Measurements from ENCODE around the gene RANBP9. TPM values are rescaled to one million over a fixed set of nuclear protein-coding genes. Genes with fewer than 3 reads are reported as not detected.
A peak's percentile ranks its signal among the peaks of the same experiment; 100 is the strongest.

The RANBP9 gene
- total RNA-seq, 2 experiments from 2014 or later: 57.2 to 74.3 TPM

DNA sequence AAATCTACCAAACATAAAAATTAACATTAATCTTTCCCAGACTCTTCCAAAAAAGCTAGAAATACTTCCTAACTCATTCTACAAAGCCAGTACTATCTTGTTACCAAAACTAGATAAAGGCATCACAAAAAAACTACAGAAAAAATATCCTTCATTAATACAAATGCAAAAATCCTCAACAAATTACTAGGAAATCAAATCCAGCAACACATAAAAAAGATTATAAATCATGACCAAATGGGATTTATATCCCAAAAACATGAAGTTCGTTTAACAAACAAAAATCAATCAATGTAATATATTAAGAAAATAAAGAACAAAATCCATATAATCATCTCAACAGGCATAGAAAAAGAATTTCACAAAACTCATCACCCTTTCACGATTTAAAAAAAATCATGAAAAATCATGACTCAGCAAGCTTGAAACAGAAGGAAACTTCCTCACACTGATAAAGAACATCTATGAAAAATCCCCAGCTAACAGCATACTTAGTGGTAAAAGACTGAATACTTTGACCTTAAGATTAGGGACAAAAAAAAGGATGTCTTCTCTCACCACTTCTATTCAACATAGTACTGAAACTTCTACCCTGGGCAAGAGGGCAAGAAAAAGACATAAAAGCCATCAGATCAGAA lies 43.2 kb downstream of the RANBP9 start:
- Mint-ChIP-seq H3K4me3 (no peak overlapping the region), H3K9me3 (ENCODE audit: low read depth) (no peaks in the 10 kb centered on the region), H3K27me3 (no peaks in the 10 kb centered on the region), H3K4me1 (peaks cover 62% of the 10 kb centered on the region), H3K27ac (peak overlapping the region; percentile 45), H3K36me3 (peaks cover 48% of the 10 kb centered on the region)
- CTCF ChIA-PET: interaction anchor here (1.0 kb wide), 1 partner anchor 25 kb away, joined by 3 read pairs; no protein-coding TSS in a partner anchor
- DNase-seq (no peak), ATAC-seq (peak; percentile 64)

DNA sequence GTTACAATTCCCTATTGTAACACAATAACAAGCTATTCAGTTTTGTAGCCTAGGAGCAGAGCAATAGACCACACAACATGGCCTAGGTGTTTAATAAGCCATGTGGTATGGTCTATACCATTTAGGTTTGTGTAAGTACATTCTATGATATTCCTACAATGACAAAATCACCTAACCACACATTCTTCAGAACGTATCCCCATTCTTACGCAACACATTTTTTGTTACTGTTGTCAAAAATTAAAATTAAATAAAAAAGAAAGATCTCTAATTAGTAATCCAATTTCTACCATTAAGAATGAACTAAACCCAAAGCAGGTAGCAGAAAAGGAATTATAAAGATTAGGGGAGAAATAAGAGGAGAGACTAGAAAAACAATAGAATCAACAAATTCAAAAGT lies 44.0 kb downstream of the RANBP9 start:
- Mint-ChIP-seq H3K27me3 (no peaks in the 10 kb centered on the region), H3K4me3 (no peak overlapping the region), H3K36me3 (peaks cover 43% of the 10 kb centered on the region), H3K9me3 (ENCODE audit: low read depth) (no peaks in the 10 kb centered on the region), H3K27ac (no peak overlapping the region), H3K4me1 (peaks cover 61% of the 10 kb centered on the region)
- no peak for ATAC-seq
- DNase-seq: no peak
- CTCF ChIA-PET: no interaction called here

DNA sequence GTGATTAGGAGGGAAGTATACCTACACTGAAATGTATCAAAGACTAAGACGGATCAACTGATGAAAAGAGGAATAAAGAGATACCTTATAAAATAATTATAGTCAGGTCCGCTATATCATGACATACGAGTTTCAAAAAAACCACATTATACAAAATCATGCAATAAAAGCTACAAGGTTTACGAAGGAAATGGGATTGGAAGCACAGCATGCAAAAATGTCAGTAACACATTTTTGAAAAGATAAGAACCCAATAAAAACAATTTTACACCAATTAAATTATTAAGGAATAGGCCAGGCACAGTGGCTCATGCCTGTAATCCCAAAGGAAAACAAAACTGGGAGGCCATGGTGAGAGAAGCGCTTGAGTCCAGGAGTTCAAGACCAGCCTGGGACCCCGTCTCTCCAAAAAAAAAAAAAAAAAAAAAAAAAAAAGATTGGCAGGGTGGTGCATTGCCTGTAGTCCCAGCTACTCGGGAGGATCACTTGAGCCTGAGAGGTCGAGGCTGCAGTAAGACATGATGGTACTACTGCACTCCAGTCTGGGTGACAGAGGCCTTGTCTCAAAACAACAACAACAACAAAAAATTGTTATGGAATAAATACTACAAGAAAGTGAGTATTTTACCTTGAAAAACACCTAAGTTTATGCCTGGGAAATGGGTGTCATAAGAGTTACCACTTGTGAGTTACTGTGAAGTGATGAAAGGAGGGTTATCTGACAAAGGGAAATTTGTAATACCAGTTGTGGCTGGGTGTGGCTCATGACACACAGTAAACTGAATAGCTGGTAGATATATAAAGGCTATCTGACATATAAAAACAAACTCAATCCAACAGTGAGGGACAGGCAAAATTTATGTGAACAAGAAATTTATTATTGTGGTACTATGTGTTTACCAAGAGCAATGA lies 45.2 kb downstream of the RANBP9 start:
- peaks cover 40% of the 10 kb centered on the region for H3K36me3 Mint-ChIP-seq
- no peaks in the 10 kb centered on the region for H3K27me3 Mint-ChIP-seq
- H3K4me1 Mint-ChIP-seq: peaks cover 67% of the 10 kb centered on the region
- H3K27ac Mint-ChIP-seq: peak overlapping the region; percentile 0
- H3K9me3 Mint-ChIP-seq (ENCODE audit: low read depth): no peaks in the 10 kb centered on the region
- DNase-seq: no peak
- peak; percentile 33 for ATAC-seq
- CTCF ChIA-PET: no interaction called here
- no peak overlapping the region for H3K4me3 Mint-ChIP-seq

DNA sequence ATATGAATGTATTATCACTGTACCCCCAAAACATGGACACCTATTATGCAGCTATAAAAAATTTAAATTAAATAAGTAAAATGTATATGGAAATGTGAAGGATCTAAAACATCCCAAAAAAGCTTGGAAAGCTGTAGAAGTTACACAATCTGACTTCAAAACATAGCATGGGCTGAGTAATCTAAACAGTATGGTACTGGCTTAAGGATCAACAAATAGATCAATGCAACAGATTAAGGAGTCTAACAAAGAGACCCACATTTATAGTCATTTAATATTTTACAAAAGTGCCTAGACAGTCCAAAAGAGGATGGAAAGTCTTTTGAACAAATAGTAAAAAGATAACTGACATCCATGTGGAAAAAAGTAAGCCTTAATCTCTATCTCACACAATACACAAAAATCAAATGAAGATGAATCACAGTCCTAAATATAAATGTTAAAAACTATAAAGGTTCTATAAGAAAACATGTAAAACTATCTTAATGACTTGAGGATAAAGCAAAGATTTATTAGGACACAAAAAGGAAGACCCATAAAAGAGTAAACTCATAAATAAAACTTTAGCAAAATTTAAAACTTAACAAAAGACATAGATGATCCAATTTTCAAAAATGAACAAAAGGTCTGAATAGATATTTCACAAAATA lies 46.8 kb downstream of the RANBP9 start:
- Mint-ChIP-seq H3K4me1 (peaks cover 74% of the 10 kb centered on the region), H3K27ac (no peak overlapping the region), H3K4me3 (no peak overlapping the region), H3K27me3 (no peaks in the 10 kb centered on the region), H3K9me3 (ENCODE audit: low read depth) (no peaks in the 10 kb centered on the region), H3K36me3 (peaks cover 29% of the 10 kb centered on the region)
- no peak for DNase-seq
- no peak for ATAC-seq
- CTCF ChIA-PET: interaction anchor here (1.1 kb wide), 1 partner anchor 49 kb away, joined by 3 read pairs; no protein-coding TSS in a partner anchor

DNA sequence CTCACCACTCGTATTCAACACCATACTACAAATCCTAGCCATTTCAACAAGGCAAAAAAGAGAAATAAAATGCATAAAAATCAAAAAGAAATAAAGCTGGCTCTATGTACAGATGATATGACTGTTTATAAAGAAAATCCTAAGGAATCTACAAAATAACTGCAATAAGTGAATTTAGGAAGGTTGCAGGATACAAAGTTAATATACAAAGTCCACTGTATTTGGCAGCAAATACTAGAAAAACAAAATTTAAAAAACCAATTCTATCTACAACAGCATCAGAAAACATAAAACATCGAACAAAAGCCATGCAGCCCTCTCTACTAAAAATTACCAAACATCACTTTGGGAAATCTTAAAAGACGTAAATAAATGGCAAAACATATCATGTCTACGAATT lies 47.6 kb downstream of the RANBP9 start:
- Mint-ChIP-seq H3K27ac (no peak overlapping the region), H3K4me3 (no peak overlapping the region), H3K9me3 (ENCODE audit: low read depth) (no peaks in the 10 kb centered on the region), H3K4me1 (peaks cover 67% of the 10 kb centered on the region), H3K27me3 (no peaks in the 10 kb centered on the region), H3K36me3 (peaks cover 20% of the 10 kb centered on the region)
- no peak for DNase-seq
- CTCF ChIA-PET: interaction anchor here (1.1 kb wide), 1 partner anchor 48 kb away, joined by 3 read pairs; no protein-coding TSS in a partner anchor
- ATAC-seq: no peak

DNA sequence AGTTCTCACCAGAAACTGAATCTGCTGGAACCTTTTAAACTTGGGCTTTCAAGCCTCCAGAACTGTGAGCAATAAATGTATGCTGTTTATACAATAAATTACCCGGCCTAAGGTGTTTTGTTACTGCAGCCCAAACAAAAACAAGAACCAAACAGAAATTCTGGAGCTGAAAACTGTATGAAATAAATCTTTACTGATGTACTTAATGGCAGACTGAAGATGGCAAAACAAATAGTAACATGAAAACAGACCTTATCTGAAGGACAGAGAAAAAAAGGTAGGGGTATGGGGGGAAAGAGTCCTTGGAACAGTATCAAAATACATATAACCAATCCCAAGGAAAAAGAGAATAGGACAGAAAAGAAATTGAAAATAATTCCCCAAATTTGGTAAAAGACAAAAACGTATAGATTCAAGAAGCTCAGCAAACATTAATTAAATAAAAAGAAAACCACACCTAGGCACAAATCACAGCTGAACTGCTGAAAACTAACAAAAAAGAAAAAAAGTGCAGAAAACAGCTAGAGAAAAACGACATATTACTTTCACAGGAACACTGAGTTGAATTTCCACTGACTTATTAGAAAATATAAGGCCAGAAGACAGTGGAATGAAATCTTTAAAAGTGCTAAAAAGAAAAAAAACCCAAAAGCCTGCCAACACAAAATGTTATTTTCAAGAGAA lies 48.8 kb downstream of the RANBP9 start:
- peaks cover 15% of the 10 kb centered on the region for H3K36me3 Mint-ChIP-seq
- DNase-seq: no peak
- H3K4me1 Mint-ChIP-seq: peaks cover 55% of the 10 kb centered on the region
- no peak overlapping the region for H3K4me3 Mint-ChIP-seq
- no peak overlapping the region for H3K27ac Mint-ChIP-seq
- H3K9me3 Mint-ChIP-seq (ENCODE audit: low read depth): no peaks in the 10 kb centered on the region
- CTCF ChIA-PET: interaction anchor here (0.6 kb wide), 1 partner anchor 219 kb away, joined by 4 read pairs; no protein-coding TSS in a partner anchor
- H3K27me3 Mint-ChIP-seq: no peaks in the 10 kb centered on the region
- ATAC-seq: no peak

DNA sequence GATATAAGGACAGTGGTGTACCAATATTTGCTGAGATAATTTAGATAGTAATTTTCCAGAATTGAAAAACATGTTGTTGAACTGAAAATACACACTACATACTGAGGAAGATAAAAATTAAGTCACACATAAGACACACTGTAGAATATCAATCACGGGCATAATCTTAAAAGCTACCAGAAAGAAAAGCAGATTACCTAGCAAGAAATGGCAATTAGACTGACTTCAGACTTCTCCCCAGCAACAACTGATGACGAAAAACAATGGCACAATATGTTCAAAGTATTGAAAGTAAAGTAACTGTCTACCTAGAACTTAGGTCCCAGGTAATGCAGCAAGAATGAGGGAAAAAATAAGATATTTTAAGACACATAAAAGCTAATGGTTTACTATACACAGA lies 50.0 kb downstream of the RANBP9 start:
- CTCF ChIA-PET: no interaction called here
- H3K9me3 Mint-ChIP-seq (ENCODE audit: low read depth): no peaks in the 10 kb centered on the region
- no peak overlapping the region for H3K4me3 Mint-ChIP-seq
- DNase-seq (no peak), ATAC-seq (no peak)
- H3K4me1 Mint-ChIP-seq: peaks cover 46% of the 10 kb centered on the region
- H3K36me3 Mint-ChIP-seq: peaks cover 15% of the 10 kb centered on the region
- H3K27me3 Mint-ChIP-seq: no peaks in the 10 kb centered on the region
- H3K27ac Mint-ChIP-seq: no peak overlapping the region

DNA sequence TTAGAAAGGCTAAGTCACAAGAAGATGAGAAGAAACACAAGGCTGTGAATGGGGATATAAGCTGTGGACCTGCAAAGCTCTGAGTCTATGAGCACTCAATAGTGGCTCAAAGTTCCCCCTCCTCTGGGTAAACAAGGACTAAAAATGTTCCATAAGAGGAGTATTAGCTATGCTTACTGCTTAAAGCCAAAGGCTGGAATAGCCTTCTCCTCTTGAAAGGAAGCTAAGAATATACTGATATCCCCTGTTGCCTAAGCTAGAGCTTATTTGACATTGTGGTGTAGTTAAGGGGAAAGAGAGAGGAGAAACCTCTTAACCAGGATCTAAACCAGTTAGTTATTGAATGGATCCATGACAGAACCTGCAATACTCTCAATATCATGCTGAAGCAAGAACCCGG lies 50.7 kb downstream of the RANBP9 start:
- H3K27ac Mint-ChIP-seq: no peak overlapping the region
- ATAC-seq: no peak
- H3K36me3 Mint-ChIP-seq: peaks cover 13% of the 10 kb centered on the region
- H3K27me3 Mint-ChIP-seq: no peaks in the 10 kb centered on the region
- H3K4me1 Mint-ChIP-seq: peaks cover 43% of the 10 kb centered on the region
- CTCF ChIA-PET: no interaction called here
- H3K9me3 Mint-ChIP-seq (ENCODE audit: low read depth): no peaks in the 10 kb centered on the region
- DNase-seq: no peak
- H3K4me3 Mint-ChIP-seq: no peak overlapping the region

DNA sequence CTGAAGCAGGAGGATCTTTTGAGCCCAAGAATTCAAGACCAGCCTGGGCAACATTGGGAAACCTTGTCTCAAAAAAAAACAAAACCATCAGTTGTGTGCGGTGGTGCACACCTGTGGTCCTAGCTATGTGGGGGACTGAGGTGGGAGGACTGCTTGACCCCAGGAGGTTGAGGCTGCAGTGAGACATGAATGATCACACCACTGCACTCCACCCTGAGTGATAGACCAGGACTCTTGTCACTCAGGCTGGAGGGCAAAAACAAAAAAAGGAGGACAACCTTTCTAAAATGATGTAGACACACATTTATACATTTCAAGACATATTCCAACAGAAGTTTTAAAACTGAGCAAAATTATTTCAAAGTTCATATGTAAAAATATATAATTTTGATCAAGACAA lies 51.4 kb downstream of the RANBP9 start:
- no peaks in the 10 kb centered on the region for H3K27me3 Mint-ChIP-seq
- peaks cover 43% of the 10 kb centered on the region for H3K4me1 Mint-ChIP-seq
- no peaks in the 10 kb centered on the region for H3K9me3 Mint-ChIP-seq (ENCODE audit: low read depth)
- no peak for DNase-seq
- no peak overlapping the region for H3K4me3 Mint-ChIP-seq
- H3K27ac Mint-ChIP-seq: no peak overlapping the region
- peaks cover 13% of the 10 kb centered on the region for H3K36me3 Mint-ChIP-seq
- no peak for ATAC-seq
- CTCF ChIA-PET: no interaction called here

DNA sequence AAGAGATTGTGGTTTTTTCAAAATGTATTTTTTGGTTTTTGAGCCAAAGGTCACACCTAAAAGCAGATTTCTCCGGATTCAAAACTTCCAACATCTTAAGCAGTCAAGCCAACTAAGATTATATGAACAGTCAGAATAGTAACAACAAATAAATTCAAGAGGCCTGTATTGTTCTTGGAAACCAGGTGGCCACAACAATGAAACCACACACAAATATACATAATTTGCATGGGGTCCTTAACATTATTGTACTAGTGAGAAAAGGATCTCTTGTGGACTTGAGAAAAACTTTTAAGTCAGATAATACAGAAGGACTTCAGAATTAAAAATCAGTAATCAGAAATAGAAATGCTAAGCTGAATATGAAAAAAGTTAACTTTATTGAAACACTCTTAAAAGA lies 55.9 kb downstream of the RANBP9 start:
- Mint-ChIP-seq H3K27ac (no peak overlapping the region), H3K36me3 (peaks cover 21% of the 10 kb centered on the region), H3K9me3 (ENCODE audit: low read depth) (no peaks in the 10 kb centered on the region), H3K4me1 (peaks cover 12% of the 10 kb centered on the region), H3K27me3 (no peaks in the 10 kb centered on the region), H3K4me3 (no peak overlapping the region)
- CTCF ChIA-PET: no interaction called here
- DNase-seq (no peak), ATAC-seq (no peak)

DNA sequence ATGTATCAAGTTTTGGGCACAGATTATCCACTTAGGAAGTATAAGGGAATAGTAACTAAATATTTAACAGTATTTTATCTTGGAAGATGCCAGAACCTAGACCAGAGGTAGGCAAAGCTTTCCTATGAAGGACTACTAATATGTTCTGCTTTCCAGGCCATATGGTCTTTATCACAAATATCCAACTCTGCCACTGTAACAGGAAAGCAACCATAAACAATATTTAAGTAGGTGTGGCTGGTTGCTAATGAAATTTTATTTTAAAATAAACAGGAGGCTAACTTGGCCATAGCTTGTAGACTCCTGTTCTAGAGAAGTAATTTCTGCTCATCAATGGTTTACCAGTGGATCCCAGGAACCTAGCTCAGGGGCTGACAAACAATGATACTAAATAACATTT lies 57.1 kb downstream of the RANBP9 start:
- Mint-ChIP-seq H3K9me3 (ENCODE audit: low read depth) (no peaks in the 10 kb centered on the region), H3K4me3 (no peak overlapping the region), H3K27ac (no peak overlapping the region), H3K4me1 (peaks cover 13% of the 10 kb centered on the region), H3K36me3 (peaks cover 24% of the 10 kb centered on the region), H3K27me3 (no peaks in the 10 kb centered on the region)
- ATAC-seq: no peak
- CTCF ChIA-PET: no interaction called here
- no peak for DNase-seq

DNA sequence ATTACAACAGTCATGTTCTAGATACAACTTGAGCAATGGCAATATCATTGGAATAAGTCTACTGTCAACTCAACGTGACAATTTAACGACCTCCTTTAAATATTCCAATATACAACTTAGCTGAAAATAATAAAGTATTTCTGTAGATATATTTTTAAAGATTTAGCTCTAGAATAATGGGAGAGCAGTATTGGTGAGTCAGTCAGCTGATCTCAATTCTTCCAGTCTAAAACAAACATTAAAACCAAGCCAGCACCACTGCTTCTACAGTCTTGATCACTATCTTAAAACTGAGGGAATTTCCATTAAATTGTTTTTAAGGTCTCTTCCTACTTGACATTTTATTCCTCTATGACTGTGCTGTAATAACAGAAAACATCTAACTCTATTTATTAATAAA lies 58.3 kb downstream of the RANBP9 start:
- no peak overlapping the region for H3K27ac Mint-ChIP-seq
- no peak for ATAC-seq

DNA sequence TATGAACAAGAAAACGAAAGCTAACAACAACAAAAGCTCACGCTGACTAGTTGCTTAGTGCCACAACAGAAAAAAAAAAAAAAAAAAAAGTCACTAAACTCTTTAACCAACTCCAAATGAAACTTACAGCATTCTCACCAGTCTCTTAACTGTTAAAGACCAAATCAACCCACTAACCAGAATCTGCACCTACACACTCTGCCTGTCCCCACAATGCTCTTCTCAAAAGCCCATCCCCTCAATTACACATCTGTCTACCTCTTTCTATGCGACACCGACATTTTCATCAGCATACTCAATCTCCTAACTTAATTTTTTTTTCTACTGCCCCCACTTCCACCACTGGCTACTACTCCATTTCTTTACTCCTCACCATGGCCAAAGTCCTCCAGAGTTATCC lies 62.2 kb downstream of the RANBP9 start:
- ATAC-seq (peak; percentile 27), DNase-seq (no peak)
- no peaks in the 10 kb centered on the region for H3K9me3 Mint-ChIP-seq (ENCODE audit: low read depth)
- CTCF ChIA-PET: interaction anchor here (1.0 to 1.4 kb wide), 3 partner anchors 13 to 146 kb away, joined by 3 to 5 read pairs (median 4); no protein-coding TSS in a partner anchor
- H3K4me1 Mint-ChIP-seq: peaks cover 12% of the 10 kb centered on the region
- H3K27me3 Mint-ChIP-seq: no peaks in the 10 kb centered on the region
- peaks cover 24% of the 10 kb centered on the region for H3K36me3 Mint-ChIP-seq
- peak overlapping the region; percentile 4 for H3K27ac Mint-ChIP-seq
- H3K4me3 Mint-ChIP-seq: peak overlapping the region; percentile 49

More for the DNA sequence above, 58.3 kb downstream of the RANBP9 start:
- H3K4me1 Mint-ChIP-seq: peaks cover 19% of the 10 kb centered on the region
- CTCF ChIA-PET: interaction anchor here (1.6 to 1.7 kb wide), 2 partner anchors 38 to 57 kb away, joined by 4 to 6 read pairs; partner anchors contain the start of gene NOL7
- H3K4me3 Mint-ChIP-seq: no peak overlapping the region
- peaks cover 26% of the 10 kb centered on the region for H3K36me3 Mint-ChIP-seq
- H3K27me3 Mint-ChIP-seq: no peaks in the 10 kb centered on the region
- H3K9me3 Mint-ChIP-seq (ENCODE audit: low read depth): no peaks in the 10 kb centered on the region
- DNase-seq: no peak

Data from activated CD8-positive, alpha-beta memory T cell treated with anti-CD3 and anti-CD28 coated beads, Interleukin-2, amount 10 ng/mL, durations not matched to agents 7 days and 5 days (primary cell).